GM12873 (cell line): ENCODE measurements around the gene SNRPA.

Source experiments
- TF ChIP-seq, protein P1 (sequence below): IDR thresholded peaks from 2 replicates; pipeline ENCODE4 v1.5.1; 2012; ENCODE audit warnings: low read depth, mild to moderate bottlenecking, moderate library complexity, low read length, control low read depth; ENCODE audit not compliant: insufficient read depth; ENCODE audit errors: missing control alignments

Gene SNRPA

GRCh38 chr19:40800339-40800996, 49.5 kb downstream of the SNRPA start:
- TF ChIP-seq, protein P1, sequence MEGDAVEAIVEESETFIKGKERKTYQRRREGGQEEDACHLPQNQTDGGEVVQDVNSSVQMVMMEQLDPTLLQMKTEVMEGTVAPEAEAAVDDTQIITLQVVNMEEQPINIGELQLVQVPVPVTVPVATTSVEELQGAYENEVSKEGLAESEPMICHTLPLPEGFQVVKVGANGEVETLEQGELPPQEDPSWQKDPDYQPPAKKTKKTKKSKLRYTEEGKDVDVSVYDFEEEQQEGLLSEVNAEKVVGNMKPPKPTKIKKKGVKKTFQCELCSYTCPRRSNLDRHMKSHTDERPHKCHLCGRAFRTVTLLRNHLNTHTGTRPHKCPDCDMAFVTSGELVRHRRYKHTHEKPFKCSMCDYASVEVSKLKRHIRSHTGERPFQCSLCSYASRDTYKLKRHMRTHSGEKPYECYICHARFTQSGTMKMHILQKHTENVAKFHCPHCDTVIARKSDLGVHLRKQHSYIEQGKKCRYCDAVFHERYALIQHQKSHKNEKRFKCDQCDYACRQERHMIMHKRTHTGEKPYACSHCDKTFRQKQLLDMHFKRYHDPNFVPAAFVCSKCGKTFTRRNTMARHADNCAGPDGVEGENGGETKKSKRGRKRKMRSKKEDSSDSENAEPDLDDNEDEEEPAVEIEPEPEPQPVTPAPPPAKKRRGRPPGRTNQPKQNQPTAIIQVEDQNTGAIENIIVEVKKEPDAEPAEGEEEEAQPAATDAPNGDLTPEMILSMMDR: no peak

DNA sequence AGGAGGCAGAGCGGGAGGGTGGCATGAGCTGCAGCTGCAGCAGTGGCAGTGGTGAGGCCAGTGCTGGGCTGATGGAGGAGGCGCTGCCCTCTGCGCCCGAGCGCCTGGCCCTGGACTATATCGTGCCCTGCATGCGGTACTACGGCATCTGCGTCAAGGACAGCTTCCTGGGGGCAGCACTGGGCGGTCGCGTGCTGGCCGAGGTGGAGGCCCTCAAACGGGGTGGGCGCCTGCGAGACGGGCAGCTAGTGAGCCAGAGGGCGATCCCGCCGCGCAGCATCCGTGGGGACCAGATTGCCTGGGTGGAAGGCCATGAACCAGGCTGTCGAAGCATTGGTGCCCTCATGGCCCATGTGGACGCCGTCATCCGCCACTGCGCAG, 50.0 kb downstream of the SNRPA start:
- TF ChIP-seq, protein P1: no peak

DNA sequence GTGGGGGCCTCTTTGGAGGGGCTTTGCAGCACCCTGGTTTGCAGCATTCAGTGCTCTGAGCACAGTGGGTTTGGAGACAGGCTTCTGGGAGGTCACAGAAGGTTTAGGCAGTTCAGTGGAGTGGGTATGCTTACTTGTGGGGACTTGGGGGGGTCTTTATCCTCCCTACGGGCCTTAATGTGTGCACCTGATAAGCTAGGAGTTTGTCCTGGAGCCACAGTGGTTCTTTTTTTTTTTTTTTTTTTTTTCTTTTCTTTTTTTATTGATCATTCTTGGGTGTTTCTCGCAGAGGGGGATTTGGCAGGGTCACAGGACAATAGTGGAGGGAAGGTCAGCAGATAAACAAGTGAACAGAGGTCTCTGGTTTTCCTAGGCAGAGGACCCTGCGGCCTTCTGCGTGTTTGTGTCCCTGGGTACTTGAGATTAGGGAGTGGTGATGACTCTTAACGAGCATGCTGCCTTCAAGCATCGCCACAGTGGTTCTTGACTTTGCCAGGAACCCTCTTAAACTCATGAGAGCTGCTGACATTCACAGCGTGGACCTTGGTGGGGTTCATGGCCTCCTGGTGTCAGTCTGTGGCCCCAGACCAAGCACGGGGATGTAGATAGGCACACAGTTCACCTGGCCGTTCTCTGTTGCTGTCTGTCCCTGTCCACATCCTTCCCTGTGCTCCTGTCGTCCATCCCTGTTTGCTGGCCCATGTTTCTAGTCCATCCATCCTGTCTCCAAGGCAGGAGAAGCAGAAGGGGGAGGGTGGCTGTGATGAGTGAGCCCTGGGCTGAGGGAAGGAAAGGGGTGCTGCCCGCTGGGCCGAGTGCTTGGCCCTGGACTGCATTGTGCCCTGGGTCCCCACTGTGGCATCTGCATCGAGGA, 50.7 kb downstream of the SNRPA start:
- TF ChIP-seq, protein P1: no peak

DNA sequence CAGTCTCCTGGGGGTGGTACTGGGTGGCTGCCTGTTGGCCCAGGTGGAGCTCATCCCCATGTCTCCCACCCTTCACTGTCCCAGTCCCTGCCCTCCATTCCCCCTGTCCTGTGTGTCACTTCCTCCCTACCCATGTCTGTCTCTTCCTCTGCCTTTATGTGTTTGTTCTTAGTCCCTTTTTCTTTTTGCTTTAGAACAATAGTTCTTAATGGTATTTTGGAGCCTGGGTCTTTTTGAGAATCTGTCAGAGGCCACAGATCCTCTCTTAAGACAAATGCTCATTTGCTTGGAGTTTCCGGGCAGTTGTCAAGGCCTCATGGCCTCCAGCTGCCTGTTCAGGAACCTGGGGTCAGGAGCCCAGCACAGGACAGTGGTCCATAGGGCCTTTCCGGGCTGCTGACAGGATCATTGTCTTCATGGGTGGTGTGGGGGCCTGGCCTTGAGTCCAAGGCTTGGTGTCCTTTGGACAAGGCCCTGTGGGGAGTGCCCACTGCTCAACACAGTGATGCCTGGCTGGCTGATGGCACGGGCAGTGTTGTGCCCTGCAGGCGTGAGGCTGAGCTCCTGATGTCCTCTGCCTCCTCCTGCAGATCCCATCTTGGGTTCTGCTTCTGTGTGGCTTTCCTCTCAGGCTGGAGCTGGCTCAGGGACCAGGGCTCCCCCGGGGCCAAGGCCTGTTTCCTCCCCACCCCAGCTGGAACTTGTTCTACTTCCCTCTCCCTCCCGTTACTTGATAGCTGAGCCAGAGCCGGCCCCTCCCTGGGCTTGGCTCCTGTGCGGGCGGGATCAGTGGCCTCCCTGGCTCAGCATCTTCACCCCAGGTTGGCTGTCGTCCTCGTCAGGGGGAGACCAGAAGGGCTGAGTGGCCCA, 51.5 kb downstream of the SNRPA start:
- TF ChIP-seq, protein P1: no peak

DNA sequence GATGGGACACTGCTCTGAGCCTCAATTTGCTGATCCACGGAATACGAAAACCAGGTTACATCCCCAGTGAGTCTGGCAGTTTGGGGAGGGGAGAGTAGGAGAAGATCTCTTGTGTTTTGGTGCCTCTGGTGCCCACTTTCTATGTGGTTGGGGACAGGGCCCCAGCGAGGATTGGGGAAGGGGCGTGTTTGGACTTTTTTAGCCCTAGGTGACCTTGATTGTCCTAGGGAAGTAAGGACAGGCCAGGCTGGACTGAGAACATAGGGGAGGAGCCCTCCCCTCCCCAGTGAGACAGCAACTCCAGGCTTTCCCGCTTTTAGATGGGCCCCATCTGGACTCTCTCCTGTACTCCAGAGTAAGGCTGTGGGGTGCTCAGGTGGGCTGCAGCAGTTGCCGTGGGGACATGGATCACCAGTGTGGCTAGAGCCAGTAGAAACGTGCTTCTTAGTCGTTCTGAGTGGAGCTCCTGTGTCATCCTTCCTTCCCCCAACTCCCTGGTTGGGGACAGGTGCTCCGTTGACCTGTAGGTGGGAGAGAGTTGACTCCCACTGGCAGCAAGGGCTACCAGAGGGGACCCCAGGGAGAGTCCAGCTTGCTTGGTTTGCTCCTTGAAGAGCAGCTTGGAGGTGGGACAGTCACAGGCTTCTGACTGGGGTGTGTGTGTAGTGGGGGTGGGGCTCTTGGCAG, 52.3 kb downstream of the SNRPA start:
- TF ChIP-seq, protein P1: no peak

- TF ChIP-seq, protein P1: peak; percentile 15
Observed at GRCh38 chr19:40803857-40804782, 53.1 kb downstream of the SNRPA start.
